Astrocyte (in vitro differentiated cells and primary cell): ENCODE measurements around the gene KCNK10. TPM values are rescaled to one million over a fixed set of nuclear protein-coding genes. Genes with fewer than 3 reads are reported as not detected.
A peak's percentile ranks its signal among the peaks of the same experiment; 100 is the strongest.

Source experiments
- DNase-seq: peaks from one replicate; pipeline ENCODE4 v3.0.0-alpha.2; 2010; ENCODE audit warnings: low read depth
- FAIRE-seq: peaks from 2 replicates; lab custom pipeline; 2011; peaks lifted over from hg19 to GRCh38; lab: Jason Lieb, UNC
- H2AFZ ChIP-seq: 2 replicates; pipeline ENCODE4 v1.6.0; 2012; ENCODE audit warnings: low read depth, low read length, inconsistent platforms
- H3K27ac ChIP-seq: 2 replicates; pipeline ENCODE4 v1.5.1; 2011; ENCODE audit warnings: low read depth, low read length, inconsistent platforms
- H3K27me3 ChIP-seq: 2 replicates; pipeline ENCODE4 v1.6.0; 2011; ENCODE audit warnings: low read length, inconsistent platforms; ENCODE audit not compliant: insufficient read depth
- H3K36me3 ChIP-seq: 2 replicates; pipeline ENCODE4 v1.5.1; 2011; ENCODE audit warnings: low read length, inconsistent platforms; ENCODE audit not compliant: insufficient read depth
- H3K4me1 ChIP-seq: 2 replicates; pipeline ENCODE4 v1.5.1; 2011; ENCODE audit warnings: low read length, inconsistent platforms; ENCODE audit not compliant: insufficient read depth
- H3K4me2 ChIP-seq: 2 replicates; pipeline ENCODE4 v1.6.0; 2012; ENCODE audit warnings: low read length, inconsistent platforms
- H3K4me3 ChIP-seq: 2 replicates; pipeline ENCODE4 v1.5.1; 2011; ENCODE audit warnings: low read depth, mild to moderate bottlenecking, low read length, inconsistent platforms; ENCODE audit not compliant: insufficient read depth
- H3K79me2 ChIP-seq: 2 replicates; pipeline ENCODE4 v1.6.0; 2012; ENCODE audit warnings: mild to moderate bottlenecking, low read length, inconsistent platforms; ENCODE audit not compliant: insufficient read depth
- H3K9ac ChIP-seq: 2 replicates; pipeline ENCODE4 v1.6.0; 2012; ENCODE audit warnings: mild to moderate bottlenecking, low read length, inconsistent platforms
- H3K9me3 ChIP-seq: 2 replicates; pipeline ENCODE4 v1.5.1; 2012; ENCODE audit warnings: low read depth, mild to moderate bottlenecking, low read length, inconsistent platforms; ENCODE audit not compliant: insufficient read depth
- H4K20me1 ChIP-seq: 2 replicates; pipeline ENCODE4 v1.6.0; 2012; ENCODE audit warnings: low read length, inconsistent platforms; ENCODE audit not compliant: insufficient read depth
- H3K27ac Mint-ChIP-seq: one replicate; pipeline ENCODE4 v1.8.0; 2021; ENCODE audit warnings: mild to moderate bottlenecking, mixed read lengths; ENCODE audit not compliant: unreplicated experiment
- H3K27me3 Mint-ChIP-seq: one replicate; pipeline ENCODE4 v1.8.0; 2021; ENCODE audit warnings: low read depth, mixed read lengths; ENCODE audit not compliant: unreplicated experiment
- H3K36me3 Mint-ChIP-seq: one replicate; pipeline ENCODE4 v1.8.0; 2021; ENCODE audit warnings: low read depth, mixed read lengths; ENCODE audit not compliant: unreplicated experiment
- H3K4me1 Mint-ChIP-seq: one replicate; pipeline ENCODE4 v1.8.0; 2021; ENCODE audit warnings: low read depth, mixed read lengths; ENCODE audit not compliant: unreplicated experiment
- H3K4me3 Mint-ChIP-seq: one replicate; pipeline ENCODE4 v1.8.0; 2021; ENCODE audit warnings: mild to moderate bottlenecking, moderate library complexity, mixed read lengths; ENCODE audit not compliant: unreplicated experiment
- H3K9me3 Mint-ChIP-seq: one replicate; pipeline ENCODE4 v1.8.0; 2021; ENCODE audit warnings: mild to moderate bottlenecking, mixed read lengths; ENCODE audit not compliant: unreplicated experiment
- CTCF ChIP-seq: IDR thresholded peaks from 2 replicates; pipeline ENCODE4 v1.5.1; 2011; ENCODE audit warnings: low read depth, mild to moderate bottlenecking, inconsistent platforms, low read length, moderate library complexity; ENCODE audit not compliant: insufficient read depth
- EZH2 ChIP-seq: IDR thresholded peaks from 2 replicates; pipeline ENCODE4 v1.6.1; 2012; ENCODE audit warnings: mild to moderate bottlenecking, low read length, inconsistent platforms; ENCODE audit not compliant: insufficient read depth
- total RNA-seq: library from RNA; stranded (reverse); gene quantifications from 2 replicates; pipeline ENCODE4 v1.2.1, GENCODE V29; 2021

The KCNK10 gene
- total RNA-seq, 1 donor from 2014 or later: 0.14 TPM

GRCh38 chr14:88168498-88169165, 154.4 kb downstream of the KCNK10 start:
- Histone ChIP-seq H3K27ac (no peak overlapping the region), H3K27me3 (no peaks in the 10 kb centered on the region), H3K9ac (no peak overlapping the region), H3K9me3 (no peaks in the 10 kb centered on the region), H4K20me1 (no peaks in the 10 kb centered on the region), H2AFZ (no peak overlapping the region), H3K4me3 (no peak overlapping the region), H3K36me3 (no peaks in the 10 kb centered on the region), H3K4me1 (no peaks in the 10 kb centered on the region), H3K79me2 (no peaks in the 10 kb centered on the region), H3K4me2 (no peak overlapping the region)
- TF ChIP-seq EZH2: no peak
- peak; percentile 52 for TF ChIP-seq CTCF
- Mint-ChIP-seq H3K27ac (no peak overlapping the region), H3K36me3 (no peaks in the 10 kb centered on the region), H3K4me1 (peaks cover 8% of the 10 kb centered on the region), H3K9me3 (peaks cover 2% of the 10 kb centered on the region), H3K27me3 (peaks cover 3% of the 10 kb centered on the region), H3K4me3 (no peak overlapping the region)
- FAIRE-seq: no peak
- DNase-seq: no peak

GRCh38 chr14:88168025-88168424, 155.0 kb downstream of the KCNK10 start:
- no peak for FAIRE-seq
- Histone ChIP-seq H3K4me2 (no peak overlapping the region), H3K9ac (no peak overlapping the region), H3K4me1 (no peaks in the 10 kb centered on the region), H3K9me3 (no peaks in the 10 kb centered on the region), H2AFZ (no peak overlapping the region), H3K79me2 (no peaks in the 10 kb centered on the region), H3K4me3 (no peak overlapping the region), H3K27ac (no peak overlapping the region), H3K36me3 (no peaks in the 10 kb centered on the region), H4K20me1 (no peaks in the 10 kb centered on the region), H3K27me3 (no peaks in the 10 kb centered on the region)
- Mint-ChIP-seq H3K4me1 (peaks cover 8% of the 10 kb centered on the region), H3K4me3 (no peak overlapping the region), H3K27me3 (peaks cover 3% of the 10 kb centered on the region), H3K9me3 (peaks cover 2% of the 10 kb centered on the region), H3K27ac (no peak overlapping the region), H3K36me3 (no peaks in the 10 kb centered on the region)
- TF ChIP-seq CTCF (no peak), EZH2 (no peak)
- DNase-seq: no peak

GRCh38 chr14:88166616-88167015, 156.5 kb downstream of the KCNK10 start:
- no peak overlapping the region for H3K9ac ChIP-seq
- no peaks in the 10 kb centered on the region for H3K36me3 Mint-ChIP-seq
- no peak overlapping the region for H2AFZ ChIP-seq

More at GRCh38 chr14:88166616-88167015, 156.5 kb downstream of the KCNK10 start:
- no peaks in the 10 kb centered on the region for H3K36me3 ChIP-seq
- no peak overlapping the region for H3K4me3 ChIP-seq
- no peaks in the 10 kb centered on the region for H3K4me1 ChIP-seq
- H3K27ac ChIP-seq: no peak overlapping the region
- no peak overlapping the region for H3K4me3 Mint-ChIP-seq
- H3K4me2 ChIP-seq: peak overlapping the region; percentile 18
- TF ChIP-seq CTCF: no peak
- no peak for TF ChIP-seq EZH2
- H3K9me3 Mint-ChIP-seq: no peaks in the 10 kb centered on the region
- no peaks in the 10 kb centered on the region for H3K9me3 ChIP-seq
- H3K27ac Mint-ChIP-seq: no peak overlapping the region
- H4K20me1 ChIP-seq: no peaks in the 10 kb centered on the region
- no peaks in the 10 kb centered on the region for H3K79me2 ChIP-seq
- H3K4me1 Mint-ChIP-seq: peaks cover 8% of the 10 kb centered on the region
- DNase-seq (peak; percentile 61), FAIRE-seq (no peak)
- peaks cover 3% of the 10 kb centered on the region for H3K27me3 Mint-ChIP-seq
- no peaks in the 10 kb centered on the region for H3K27me3 ChIP-seq
